IPS DF 6.9 (cell line): ENCODE results near the gene TFAP2A.

ENCODE experiments used
- DNase-seq: peaks from one replicate; pipeline ENCODE4 v3.0.0-alpha.2; 2013; ENCODE audit warnings: low read depth, low spot score
- H3K27ac ChIP-seq: one replicate; pipeline ENCODE4 v1.5.1; 2013; ENCODE audit warnings: low read length, control low read depth
- H3K27me3 ChIP-seq: 2 replicates; pipeline ENCODE4 v1.6.1; 2013; ENCODE audit warnings: mild to moderate bottlenecking, low read length; ENCODE audit not compliant: control insufficient read depth, insufficient read depth
- H3K36me3 ChIP-seq: 2 replicates; pipeline ENCODE4 v1.6.1; 2013; ENCODE audit warnings: low read length; ENCODE audit not compliant: control insufficient read depth, insufficient read depth
- H3K4me1 ChIP-seq: 2 replicates; pipeline ENCODE4 v1.6.1; 2013; ENCODE audit warnings: low read length; ENCODE audit not compliant: control insufficient read depth, insufficient read depth
- H3K4me3 ChIP-seq: 2 replicates; pipeline ENCODE4 v1.5.1; 2013; ENCODE audit warnings: mild to moderate bottlenecking, low read length
- H3K9me3 ChIP-seq: 2 replicates; pipeline ENCODE4 v1.6.1; 2013; ENCODE audit warnings: low read length, inconsistent platforms; ENCODE audit not compliant: control insufficient read depth, insufficient read depth
- WGBS: extraction: QIAGEN DNeasy Blood & Tissue Kit; methylation state at CpG from one replicate; pipeline ENCODE4 v1.1.7; 2013; ENCODE audit warnings: mixed read lengths, missing lambda C conversion rate; ENCODE audit not compliant: insufficient read length, insufficient coverage; 5-methylcytosine and 5-hydroxymethylcytosine counted together

TFAP2A gene

GRCh38 chr6:10382728-10383330 is 32.0 kb downstream of the TFAP2A start:
- Histone ChIP-seq H3K27me3 (peaks cover 74% of the 10 kb centered on the region), H3K36me3 (no peaks in the 10 kb centered on the region), H3K4me1 (0 out of 2 replicates have a peak, but pooled peaks cover 1% of the 10 kb centered on the region), H3K27ac (no peak overlapping the region), H3K4me3 (no peak overlapping the region; the same call in 1 of the 2 replicates), H3K9me3 (no peaks in the 10 kb centered on the region)
- WGBS = no CpG with 5 or more reads among the region's 22 CpGs
- DNase-seq = no peak

- H3K4me1 ChIP-seq = 0 out of 2 replicates have a peak, but pooled peaks cover 1% of the 10 kb centered on the region
- DNase-seq = no peak
These were observed 32.6 kb downstream of the TFAP2A start for GRCh38 chr6:10382322-10382721.

GRCh38 chr6:10381830-10382208 is 33.1 kb downstream of the TFAP2A start:
- no CpG with 5 or more reads among the region's 26 CpGs for WGBS
- no peaks in the 10 kb centered on the region for H3K9me3 ChIP-seq
- H3K4me1 ChIP-seq = 0 out of 2 replicates have a peak, but pooled peaks cover 1% of the 10 kb centered on the region
- DNase-seq = no peak
- no peak overlapping the region for H3K4me3 ChIP-seq
- H3K27me3 ChIP-seq = peaks cover 64% of the 10 kb centered on the region
- no peak overlapping the region for H3K27ac ChIP-seq
- H3K36me3 ChIP-seq = no peaks in the 10 kb centered on the region

More at GRCh38 chr6:10382322-10382721, 32.6 kb downstream of the TFAP2A start:
- peaks cover 69% of the 10 kb centered on the region for H3K27me3 ChIP-seq
- no peak overlapping the region for H3K27ac ChIP-seq
- no CpG with 5 or more reads among the region's 15 CpGs for WGBS
- no peak overlapping the region for H3K4me3 ChIP-seq
- H3K36me3 ChIP-seq = no peaks in the 10 kb centered on the region
- no peaks in the 10 kb centered on the region for H3K9me3 ChIP-seq

DNA sequence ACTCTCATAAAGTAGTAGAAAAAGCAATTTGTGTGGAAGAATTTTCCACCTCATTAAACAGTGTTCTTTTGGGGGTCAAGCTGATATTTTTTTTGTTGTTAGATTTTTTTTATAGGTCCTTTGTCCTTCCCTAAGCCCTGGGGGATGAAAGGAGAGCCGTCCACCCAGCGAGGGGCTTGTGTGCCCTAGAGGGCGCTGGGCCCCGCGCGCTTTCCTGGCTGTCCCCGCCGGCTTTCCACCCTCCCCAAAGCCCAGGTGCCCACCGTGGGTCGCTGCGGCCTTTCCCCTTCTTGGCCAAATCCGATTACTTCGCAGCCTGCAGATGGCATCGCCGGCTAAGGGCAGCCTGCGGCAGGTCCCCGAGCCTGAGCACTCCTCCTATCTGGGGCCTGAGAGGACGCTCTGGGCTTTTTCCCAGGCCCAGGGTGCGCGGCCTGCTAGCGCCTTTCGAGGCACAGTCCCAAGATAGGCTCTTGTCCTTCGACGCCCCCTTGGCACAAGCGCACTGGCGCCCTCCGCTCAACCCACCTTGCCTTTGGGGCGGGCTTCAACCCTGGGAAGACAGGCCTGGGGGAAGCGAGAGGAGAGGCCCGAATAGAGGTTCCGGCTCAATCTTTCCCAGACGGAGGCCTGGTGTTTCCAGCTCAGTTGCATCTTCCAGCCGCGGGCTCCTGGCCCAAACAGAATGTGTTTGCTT is 33.6 kb downstream of the TFAP2A start:
- Histone ChIP-seq H3K36me3 (no peaks in the 10 kb centered on the region), H3K4me1 (0 out of 2 replicates have a peak, but pooled peaks cover 1% of the 10 kb centered on the region), H3K27me3 (peaks cover 58% of the 10 kb centered on the region), H3K9me3 (no peaks in the 10 kb centered on the region), H3K4me3 (no peak overlapping the region), H3K27ac (no peak overlapping the region)
- no CpG with 5 or more reads among the region's 34 CpGs for WGBS
- DNase-seq = no peak

- Histone ChIP-seq H3K4me3 (no peak overlapping the region), H3K9me3 (no peaks in the 10 kb centered on the region), H3K27me3 (peaks cover 5% of the 10 kb centered on the region; the same call in 1 of the 2 replicates), H3K27ac (no peak overlapping the region), H3K36me3 (no peaks in the 10 kb centered on the region), H3K4me1 (no peaks in the 10 kb centered on the region)
- no CpG with 5 or more reads among the region's 4 CpGs for WGBS
- DNase-seq = no peak
These were observed 39.4 kb downstream of the TFAP2A start for GRCh38 chr6:10375391-10375969.

- Histone ChIP-seq H3K27ac (no peak overlapping the region), H3K27me3 (no peaks in the 10 kb centered on the region; the same call in 1 of the 2 replicates), H3K36me3 (no peaks in the 10 kb centered on the region), H3K4me1 (no peaks in the 10 kb centered on the region), H3K9me3 (no peaks in the 10 kb centered on the region), H3K4me3 (no peak overlapping the region)
- DNase-seq = no peak
- WGBS = no CpG with 5 or more reads among the region's 3 CpGs
These were observed 41.1 kb downstream of the TFAP2A start for GRCh38 chr6:10373642-10374359.

DNA sequence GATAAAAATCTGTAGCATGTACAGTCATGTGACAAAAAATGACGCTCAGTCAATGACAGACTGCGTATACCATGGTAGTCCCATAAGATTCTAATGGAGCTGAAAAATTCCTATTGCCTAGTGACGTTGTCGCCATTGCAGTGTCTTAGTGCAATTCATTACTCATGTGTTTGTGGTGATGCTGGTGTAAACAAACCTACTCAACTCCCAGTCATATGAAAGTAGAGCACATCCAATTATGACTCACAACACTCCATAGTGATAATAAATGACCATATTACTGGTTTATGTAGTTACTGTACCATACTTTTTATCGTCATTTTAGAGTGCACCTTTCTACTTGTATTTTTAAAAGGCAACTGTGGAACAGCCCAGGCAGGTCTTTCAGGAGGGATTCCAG is 45.0 kb downstream of the TFAP2A start:
- no peaks in the 10 kb centered on the region for H3K36me3 ChIP-seq
- no peaks in the 10 kb centered on the region for H3K4me1 ChIP-seq
- no peak overlapping the region for H3K27ac ChIP-seq
- H3K4me3 ChIP-seq = no peak overlapping the region
- no peak for DNase-seq
- no peaks in the 10 kb centered on the region for H3K9me3 ChIP-seq
- no CpG with 5 or more reads among the region's 5 CpGs for WGBS
- H3K27me3 ChIP-seq = no peaks in the 10 kb centered on the region

GRCh38 chr6:10368861-10369260 is 46.0 kb downstream of the TFAP2A start:
- Histone ChIP-seq H3K27ac (no peak overlapping the region), H3K36me3 (no peaks in the 10 kb centered on the region), H3K27me3 (no peaks in the 10 kb centered on the region), H3K9me3 (no peaks in the 10 kb centered on the region), H3K4me1 (no peaks in the 10 kb centered on the region), H3K4me3 (no peak overlapping the region)
- no CpG with 5 or more reads among the region's 3 CpGs for WGBS
- no peak for DNase-seq

GRCh38 chr6:10363911-10364310 is 51.0 kb downstream of the TFAP2A start:
- no peak for DNase-seq
- Histone ChIP-seq H3K4me1 (no peaks in the 10 kb centered on the region), H3K27ac (no peak overlapping the region), H3K4me3 (no peak overlapping the region), H3K27me3 (no peaks in the 10 kb centered on the region), H3K36me3 (no peaks in the 10 kb centered on the region), H3K9me3 (no peaks in the 10 kb centered on the region)
- no CpG with 5 or more reads among the region's 6 CpGs for WGBS

GRCh38 chr6:10362300-10362699 is 52.6 kb downstream of the TFAP2A start:
- Histone ChIP-seq H3K27ac (no peak overlapping the region), H3K27me3 (no peaks in the 10 kb centered on the region), H3K4me1 (no peaks in the 10 kb centered on the region), H3K4me3 (no peak overlapping the region), H3K9me3 (no peaks in the 10 kb centered on the region), H3K36me3 (no peaks in the 10 kb centered on the region)
- no CpG with 5 or more reads among the region's 2 CpGs for WGBS
- no peak for DNase-seq
